ENCODE data around the gene C10orf143. TPM values are rescaled to one million over a fixed set of nuclear protein-coding genes. Genes with fewer than 3 reads are reported as not detected.
"Not testable (repeated sequence)": the region's sequence is repeated elsewhere in the genome, so short reads cannot be mapped to it uniquely, and the experiment has no call there.

C10orf143 gene
- total RNA-seq, 1 donor, result 1.3 TPM

GRCh38 chr10:130038019-130038555 lies 72.5 kb downstream of the C10orf143 start:
- DNase-seq (ENCODE audit: low read depth in 2 of 3, low spot score in 2 of 3), result no peak

DNA sequence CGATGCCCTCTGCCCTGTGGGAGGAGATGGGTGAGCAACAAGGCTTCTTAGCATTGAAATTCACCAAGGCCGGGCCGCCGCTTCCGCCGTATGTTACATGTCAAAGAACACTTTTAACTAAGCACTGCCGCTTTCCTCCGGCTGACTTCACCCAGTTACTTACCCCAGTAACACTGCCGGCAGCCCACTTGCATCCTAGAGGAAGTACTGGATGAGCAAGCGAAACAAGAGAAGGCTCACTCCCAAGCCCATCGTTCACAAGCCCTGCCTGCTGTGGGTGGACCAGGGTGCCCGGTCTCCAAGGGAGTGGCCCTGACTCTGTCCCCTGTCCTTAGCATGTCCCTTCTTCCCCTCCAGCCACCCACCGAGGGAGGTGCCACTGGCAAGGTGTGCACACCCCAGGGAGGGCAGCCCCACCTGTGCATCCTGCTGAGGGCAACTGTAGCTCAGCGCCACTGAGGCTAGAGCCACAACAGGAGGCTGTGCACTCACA lies 73.4 kb downstream of the C10orf143 start:
- DNase-seq (ENCODE audit: low read depth in 2 of 3, low spot score in 2 of 3), result no peak

DNA sequence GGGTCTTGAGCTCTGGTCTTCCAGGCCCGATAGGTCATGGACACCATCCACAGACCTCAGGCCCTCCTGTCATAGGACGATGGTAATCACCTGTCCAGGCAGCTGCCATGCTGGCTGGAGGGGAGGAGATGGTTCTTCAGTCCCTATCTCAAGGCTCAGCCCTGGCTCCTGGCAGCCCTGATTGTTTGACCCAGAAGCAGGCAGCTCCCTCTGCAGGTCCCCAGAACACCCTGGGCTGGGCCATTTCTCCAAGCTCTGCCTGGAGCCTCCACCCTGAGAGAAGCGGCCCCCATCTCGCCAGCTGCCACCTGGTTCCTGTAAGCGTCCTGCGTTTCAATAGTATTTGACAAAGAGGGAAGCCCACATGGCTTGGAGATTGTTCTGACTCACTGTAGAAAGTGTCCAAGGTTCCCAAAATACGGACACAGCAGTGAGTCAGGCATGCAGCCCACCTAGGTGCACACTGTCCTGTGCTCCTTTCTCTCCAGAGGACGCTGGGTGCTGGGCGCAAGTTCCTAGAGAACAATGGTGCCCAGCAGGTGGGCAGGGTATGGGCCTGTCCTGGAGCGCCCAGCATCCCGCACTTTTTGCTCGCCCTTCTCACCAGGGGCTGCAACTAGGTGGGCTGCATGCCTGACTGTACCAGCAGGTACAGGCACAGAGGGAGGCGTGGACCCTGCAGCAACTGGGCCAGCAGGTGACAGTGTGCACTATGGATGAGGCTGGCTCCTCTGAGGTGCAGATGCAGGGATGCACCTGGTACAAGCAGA lies 74.1 kb downstream of the C10orf143 start:
- DNase-seq (ENCODE audit: low read depth in 2 of 3, low spot score in 2 of 3), result no peak

DNA sequence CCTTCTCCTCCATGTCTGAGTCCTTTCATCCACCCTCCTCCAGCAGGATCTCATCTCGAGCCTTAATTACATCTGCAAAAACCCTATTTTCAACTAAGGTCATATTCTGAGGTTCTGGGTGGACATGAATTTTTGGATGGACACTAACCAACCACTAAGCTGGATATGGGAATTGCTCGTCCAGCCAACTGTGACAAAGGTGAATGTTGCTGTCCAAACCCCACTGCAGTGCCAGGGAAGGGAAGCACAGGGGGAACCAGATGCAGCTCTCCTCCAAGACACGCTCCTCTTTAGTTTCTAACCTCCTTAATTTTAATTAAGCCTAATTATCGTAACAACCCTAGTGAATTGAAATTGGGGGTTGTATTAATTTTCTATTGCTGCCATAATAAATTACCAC lies 81.4 kb downstream of the C10orf143 start:
- DNase-seq (ENCODE audit: low read depth in 2 of 3, low spot score in 2 of 3), result no peak

GRCh38 chr10:130028465-130028819 lies 82.2 kb downstream of the C10orf143 start:
- DNase-seq (ENCODE audit: low read depth in 2 of 3, low spot score in 2 of 3), result no peak

- DNase-seq (ENCODE audit: low read depth in 2 of 3, low spot score in 2 of 3), result no peak
Measured at GRCh38 chr10:130027716-130028464, 82.7 kb downstream of the C10orf143 start.

DNA sequence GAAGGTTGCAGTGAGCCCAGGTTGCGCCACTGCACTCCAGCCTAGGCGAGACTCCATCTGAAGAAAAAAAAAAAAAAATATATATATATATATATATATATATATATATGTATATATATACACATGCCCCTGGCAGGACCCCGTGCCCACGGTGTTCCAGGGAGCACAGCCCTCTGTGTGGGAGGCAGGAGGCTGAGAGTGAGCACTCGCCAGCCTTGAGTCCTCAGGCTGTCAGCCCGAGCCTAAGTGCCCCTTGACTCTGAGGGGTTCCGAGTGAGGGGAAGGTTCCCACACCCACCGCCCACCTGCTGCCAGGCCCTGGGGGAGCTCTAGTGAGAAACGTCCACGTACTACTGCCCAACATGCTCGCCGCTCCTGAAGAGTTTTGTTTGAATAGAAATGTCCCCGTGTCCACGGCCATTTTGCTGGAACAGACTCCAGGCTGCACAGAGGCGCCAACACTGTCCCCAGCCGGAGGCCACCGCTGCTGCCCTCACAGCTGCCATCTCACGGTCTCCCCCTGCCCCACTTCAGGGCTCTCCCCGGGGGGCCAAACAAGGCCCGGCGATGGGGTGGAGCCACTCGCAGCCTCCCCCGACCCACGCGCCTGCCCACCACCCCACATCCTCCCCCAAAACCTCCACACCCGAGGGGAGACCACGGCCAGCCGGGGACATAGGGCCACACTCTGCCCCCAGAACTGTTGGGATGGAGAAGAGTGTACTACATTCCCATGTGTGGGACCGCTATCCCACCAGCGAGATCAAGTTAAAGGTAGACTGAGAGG lies 83.8 kb downstream of the C10orf143 start:
- no peak for DNase-seq (ENCODE audit: low read depth in 2 of 3, low spot score in 2 of 3)

DNA sequence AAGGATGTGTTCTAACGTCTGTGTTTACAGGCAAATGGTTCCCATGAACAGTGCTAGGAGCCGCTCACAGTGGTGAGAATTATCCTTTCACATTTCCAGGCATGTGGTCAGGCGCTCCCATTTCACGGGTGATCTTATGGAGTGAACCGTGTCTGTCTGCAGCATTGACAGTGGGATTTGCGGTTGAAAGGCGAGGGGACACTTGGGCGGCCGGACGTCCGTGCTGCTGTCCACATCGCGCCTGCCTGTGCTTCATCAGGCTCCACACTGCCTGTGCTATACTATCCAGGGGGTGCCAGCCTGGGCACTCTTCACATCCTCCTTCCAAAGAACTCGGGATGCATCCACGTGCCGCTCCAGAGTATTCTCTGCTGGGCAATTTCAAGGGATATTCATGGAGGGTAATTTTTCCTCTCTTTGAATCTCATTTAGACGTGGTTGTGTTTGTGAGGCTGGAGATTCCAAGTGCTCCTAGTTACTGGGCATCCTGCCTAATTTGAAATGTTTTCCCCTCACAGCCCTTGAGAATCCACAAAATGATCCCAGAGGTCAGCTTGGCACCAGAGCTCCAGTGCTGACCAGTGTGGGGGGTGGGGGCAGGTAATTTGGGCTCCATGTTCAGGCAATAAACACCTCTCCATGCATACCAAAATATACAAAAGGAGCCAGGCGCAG lies 84.7 kb downstream of the C10orf143 start:
- no peak for DNase-seq (ENCODE audit: low read depth in 2 of 3, low spot score in 2 of 3)

DNA sequence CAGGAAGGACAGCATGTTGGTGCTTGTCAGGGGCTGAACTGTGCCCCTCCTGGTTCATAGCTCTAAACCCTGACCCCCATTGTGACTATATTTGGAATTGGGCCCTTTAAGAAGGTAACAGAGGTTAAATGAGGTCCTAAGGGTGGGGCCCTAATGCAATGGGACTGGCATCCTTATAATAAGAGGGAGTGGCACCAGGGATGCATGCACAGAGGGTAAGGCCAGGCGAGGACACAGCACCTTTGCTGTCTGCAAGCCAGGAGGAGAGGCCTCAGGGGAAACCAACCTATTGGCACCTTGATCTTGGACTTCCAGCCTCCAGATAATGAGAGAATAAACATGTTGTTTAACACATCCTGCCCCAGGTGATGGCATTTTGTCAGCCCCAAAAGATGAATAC lies 85.3 kb downstream of the C10orf143 start:
- no peak for DNase-seq (ENCODE audit: low read depth in 2 of 3, low spot score in 2 of 3)

- no peak for DNase-seq (ENCODE audit: low read depth in 2 of 3, low spot score in 2 of 3)
Measured at GRCh38 chr10:130024779-130025325, 85.8 kb downstream of the C10orf143 start.

DNA sequence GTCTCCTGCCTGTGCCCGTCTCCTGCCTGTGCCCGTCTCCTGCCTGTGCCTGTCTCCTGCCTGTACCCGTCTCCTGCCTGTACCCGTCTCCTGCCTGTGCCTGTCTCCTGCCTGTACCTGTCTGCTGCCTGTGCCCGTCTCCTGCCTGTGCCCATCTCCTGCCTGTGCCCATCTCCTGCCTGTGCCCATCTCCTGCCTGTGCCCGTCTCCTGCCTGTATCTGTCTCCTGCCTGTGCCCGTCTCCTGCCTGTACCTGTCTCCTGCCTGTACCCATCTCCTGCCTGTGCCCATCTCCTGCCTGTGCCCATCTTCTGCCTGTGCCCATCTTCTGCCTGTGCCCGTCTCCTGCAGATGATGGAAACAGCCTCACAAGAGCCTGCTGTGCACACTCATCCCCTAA lies 86.3 kb downstream of the C10orf143 start:
- DNase-seq (ENCODE audit: low read depth in 2 of 3, low spot score in 2 of 3), result not testable (repeated sequence)

- DNase-seq (ENCODE audit: low read depth in 2 of 3, low spot score in 2 of 3), result no peak
Measured at GRCh38 chr10:130023454-130024230, 87.0 kb downstream of the C10orf143 start.

GRCh38 chr10:130022511-130023299 lies 87.9 kb downstream of the C10orf143 start:
- no peak for DNase-seq (ENCODE audit: low read depth in 2 of 3, low spot score in 2 of 3)

GRCh38 chr10:130022086-130022485 lies 88.5 kb downstream of the C10orf143 start:
- no peak for DNase-seq (ENCODE audit: low read depth in 2 of 3, low spot score in 2 of 3)

DNA sequence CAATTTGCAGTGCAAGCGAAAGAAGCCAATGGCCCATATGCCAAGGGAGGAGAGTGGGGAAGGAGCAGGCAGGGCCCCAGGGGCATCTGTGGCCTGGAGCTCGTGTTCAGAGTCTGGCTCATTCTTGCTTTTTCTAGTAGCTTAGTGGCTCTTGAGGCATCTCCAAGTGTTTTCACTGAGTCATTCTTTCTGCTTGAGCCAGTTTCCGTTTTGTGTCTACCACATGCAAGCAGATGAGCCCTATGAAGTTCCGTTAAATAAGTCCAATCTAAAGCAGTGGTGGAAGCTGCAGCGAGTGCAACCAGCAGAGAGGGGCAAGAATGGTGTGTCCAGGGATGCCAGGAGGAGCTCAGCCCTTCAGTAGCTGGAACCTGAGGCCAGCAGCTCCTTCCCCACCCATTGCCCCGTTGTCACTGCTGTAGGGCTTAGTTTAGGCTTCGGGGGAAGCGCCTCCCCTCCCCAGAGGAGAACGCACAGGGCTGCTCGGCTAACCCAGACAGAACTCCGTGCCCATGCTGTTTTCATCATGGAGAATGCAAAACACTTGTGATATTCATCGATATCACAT lies 89.2 kb downstream of the C10orf143 start:
- peak in 1 of 3 donors; percentile 38 for DNase-seq (ENCODE audit: low read depth in 2 of 3, low spot score in 2 of 3)

- DNase-seq (ENCODE audit: low read depth in 2 of 3, low spot score in 2 of 3), result no peak
Measured at GRCh38 chr10:130020651-130021382, 89.8 kb downstream of the C10orf143 start.

DNA sequence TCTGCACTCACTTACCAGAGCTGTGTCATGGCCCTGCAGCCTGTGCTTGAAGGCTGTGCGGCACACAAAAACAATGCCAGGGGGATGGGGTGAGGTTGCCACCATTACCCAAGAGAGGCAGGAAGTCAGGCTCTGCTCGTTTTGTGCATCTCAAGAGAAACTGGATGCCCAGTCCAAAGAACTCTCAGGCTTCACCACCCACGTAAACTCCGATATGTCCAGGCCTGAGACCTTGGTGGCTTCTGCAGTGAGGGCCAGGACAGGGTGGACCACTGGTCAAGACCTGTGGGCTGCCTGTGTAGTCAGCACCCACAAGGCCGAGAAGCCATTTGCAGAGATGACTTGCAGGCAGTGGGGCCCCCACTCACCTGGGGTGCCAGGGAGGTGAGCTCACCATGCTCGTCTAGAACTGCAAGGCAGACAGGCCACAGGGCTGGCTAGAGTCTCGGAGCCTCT lies 91.9 kb downstream of the C10orf143 start:
- no peak for DNase-seq (ENCODE audit: low read depth in 2 of 3, low spot score in 2 of 3)
